IPS-NIHi11 (cell line): ENCODE measurements around the gene CACNA1H.
"Not testable (repeated sequence)": the region's sequence is repeated elsewhere in the genome, so short reads cannot be mapped to it uniquely, and the experiment has no call there.

ENCODE experiments used
- DNase-seq: peaks from one replicate; pipeline ENCODE4 v3.0.0; 2012; ENCODE audit warnings: mixed read lengths, low spot score

Gene CACNA1H

GRCh38 chr16:1213796-1214372, 61.0 kb downstream of the CACNA1H start:
- DNase-seq = no peak

- no peak for DNase-seq
Measured at GRCh38 chr16:1214719-1215118, 61.8 kb downstream of the CACNA1H start.

GRCh38 chr16:1215574-1216295, 62.8 kb downstream of the CACNA1H start:
- DNase-seq = no peak

GRCh38 chr16:1216296-1216619, 63.4 kb downstream of the CACNA1H start:
- DNase-seq = no peak

GRCh38 chr16:1216681-1217400, 63.9 kb downstream of the CACNA1H start:
- no peak for DNase-seq

- DNase-seq = no peak
Measured at GRCh38 chr16:1217526-1217925, 64.6 kb downstream of the CACNA1H start.

- DNase-seq = no peak
Measured at GRCh38 chr16:1218061-1218929, 65.4 kb downstream of the CACNA1H start.

GRCh38 chr16:1218930-1219611, 66.2 kb downstream of the CACNA1H start:
- DNase-seq = no peak

- no peak for DNase-seq
Measured at GRCh38 chr16:1220098-1220728, 67.3 kb downstream of the CACNA1H start.

GRCh38 chr16:1220841-1221627, 68.1 kb downstream of the CACNA1H start:
- no peak for DNase-seq

- DNase-seq = no peak
Measured at GRCh38 chr16:1221628-1222552, 69.0 kb downstream of the CACNA1H start.

GRCh38 chr16:1222553-1223354, 69.8 kb downstream of the CACNA1H start:
- DNase-seq = no peak

GRCh38 chr16:1223355-1224214, 70.7 kb downstream of the CACNA1H start:
- no peak for DNase-seq

- DNase-seq = no peak
Measured at GRCh38 chr16:1224558-1224957, 71.7 kb downstream of the CACNA1H start.

- DNase-seq = no peak
Measured at GRCh38 chr16:1225051-1225451, 72.1 kb downstream of the CACNA1H start, which contains the start of gene TPSG1. Gene TPSG1, minus strand, starts transcription at chr16:1225268. Its CDS starts 16 bp downstream, at chr16:1225252.

GRCh38 chr16:1225728-1226311, 72.9 kb downstream of the CACNA1H start:
- DNase-seq = not testable (repeated sequence)

GRCh38 chr16:1226692-1227091, 73.8 kb downstream of the CACNA1H start:
- DNase-seq = not testable (repeated sequence)
